Keratinocyte (primary cell): ENCODE data around the gene NDRG4. TPM values are rescaled to one million over a fixed set of nuclear protein-coding genes. Genes with fewer than 3 reads are reported as not detected.

Experiments used
- DNase-seq: peaks from one replicate; pipeline ENCODE4 v3.0.0-alpha.2; 2011; ENCODE audit warnings: low read depth, missing footprints, low spot score
- FAIRE-seq: peaks from 2 replicates; lab custom pipeline; 2011; peaks lifted over from hg19 to GRCh38; lab: Jason Lieb, UNC
- H2AFZ ChIP-seq: 2 replicates; pipeline ENCODE4 v1.6.0; 2012; ENCODE audit warnings: low read length, control low read depth, inconsistent platforms; ENCODE audit not compliant: control insufficient read depth
- H3K27ac ChIP-seq: 2 replicates; pipeline ENCODE4 v1.5.1; 2011; ENCODE audit warnings: low read length; ENCODE audit not compliant: control insufficient read depth, insufficient read depth
- H3K27me3 ChIP-seq: 3 replicates; pipeline ENCODE4 v1.6.0; 2011; ENCODE audit warnings: low read length; ENCODE audit not compliant: control insufficient read depth, insufficient read depth; ENCODE audit errors: extremely low read depth
- H3K36me3 ChIP-seq, 2 experiments: 2 replicates in 1 of 2; 3 replicates in 1 of 2; pipeline ENCODE4 v1.5.1; 2011; ENCODE audit warnings: low read length in 2 of 2, mild to moderate bottlenecking in 1 of 2; ENCODE audit not compliant: control insufficient read depth in 2 of 2, insufficient read depth in 2 of 2; ENCODE audit errors: extremely low read depth in 1 of 2
- H3K4me1 ChIP-seq: 3 replicates; pipeline ENCODE4 v1.5.1; 2011; ENCODE audit warnings: low read length; ENCODE audit not compliant: control insufficient read depth, insufficient read depth; ENCODE audit errors: extremely low read depth
- H3K4me2 ChIP-seq: 3 replicates; pipeline ENCODE4 v1.6.0; 2011; ENCODE audit warnings: low read depth, low read length; ENCODE audit not compliant: control insufficient read depth, insufficient read depth; ENCODE audit errors: extremely low read depth
- H3K4me3 ChIP-seq, 3 experiments: fragments of 200-600 bp in 1 of 3; sonication (generic) in 1 of 3; 2 replicates in 2 of 3; 3 replicates in 1 of 3; pipeline ENCODE4 v1.5.1; 2011 to 2016; ENCODE audit warnings: low read length in 3 of 3, mild to moderate bottlenecking in 3 of 3, control low read depth in 2 of 3, inconsistent platforms in 1 of 3, low read depth in 1 of 3, mixed read lengths in 1 of 3, mixed run types in 1 of 3, moderate library complexity in 1 of 3; ENCODE audit not compliant: control insufficient read depth in 2 of 3, insufficient read depth in 2 of 3; ENCODE audit errors: extremely low read depth in 1 of 3
- H3K79me2 ChIP-seq: 2 replicates; pipeline ENCODE4 v1.6.0; 2012; ENCODE audit warnings: low read length; ENCODE audit not compliant: control insufficient read depth, insufficient read depth
- H3K9ac ChIP-seq: 3 replicates; pipeline ENCODE4 v1.6.0; 2011; ENCODE audit warnings: low read length; ENCODE audit not compliant: control insufficient read depth, insufficient read depth; ENCODE audit errors: extremely low read depth
- H3K9me1 ChIP-seq: 3 replicates; pipeline ENCODE4 v1.6.0; 2011; ENCODE audit warnings: low read length; ENCODE audit not compliant: control insufficient read depth, insufficient read depth; ENCODE audit errors: extremely low read depth
- H3K9me3 ChIP-seq: 2 replicates; pipeline ENCODE4 v1.5.1; 2012; ENCODE audit warnings: low read depth, low read length; ENCODE audit not compliant: control insufficient read depth
- H4K20me1 ChIP-seq: 3 replicates; pipeline ENCODE4 v1.6.0; 2011; ENCODE audit warnings: low read length; ENCODE audit not compliant: control insufficient read depth, insufficient read depth; ENCODE audit errors: extremely low read depth
- EZH2 ChIP-seq: IDR thresholded peaks from one replicate; pipeline ENCODE4 v1.6.1; 2012; ENCODE audit warnings: inconsistent platforms, mild to moderate bottlenecking, low read length, moderate library complexity
- dilution Hi-C: fragments of 300-500 bp; cut with MboI; formaldehyde crosslinking; loops from one replicate; pipeline ENCODE4 v1.7.0; 2020; ENCODE audit warnings: low sequenced_read_pairs; ENCODE audit not compliant: extremely low pct_ligation_motif_present
- polyA plus RNA-seq, 5 experiments: library from polyadenylated mRNA; depleted of rRNA in 3 of 5; stranded (reverse) in 3 of 5; stranded (forward) in 1 of 5; unstranded in 1 of 5; fragments of >200 nt; gene quantifications; 1 replicate in 1 of 5; 2 replicates in 3 of 5; 3 replicates in 1 of 5; pipeline versions ENCODE4 v1.2.1 to v1.2.3, GENCODE V29; 2011 to 2012; ENCODE audit warnings: missing spikeins in 2 of 5, low read depth in 1 of 5, low replicate concordance in 1 of 5
- TF ChIP-seq, protein P1 (sequence below), 3 experiments: IDR thresholded peaks in 1 of 3; conservative IDR thresholded peaks in 1 of 3; optimal IDR thresholded peaks in 1 of 3; 2 replicates in 2 of 3; 3 replicates in 1 of 3; pipeline versions ENCODE3 to v1.5.1; 2011; ENCODE audit warnings: low read length in 3 of 3, mild to moderate bottlenecking in 3 of 3, moderate library complexity in 2 of 3, control low read depth in 1 of 3, inconsistent platforms in 1 of 3; ENCODE audit not compliant: insufficient read depth in 2 of 3; ENCODE audit errors: extremely low read depth in 1 of 3

Gene NDRG4
- polyA plus RNA-seq, 1 donor (not counting 4 experiments of a cell fraction or from before 2014, with no cell fraction given) = 1.1 TPM

DNA sequence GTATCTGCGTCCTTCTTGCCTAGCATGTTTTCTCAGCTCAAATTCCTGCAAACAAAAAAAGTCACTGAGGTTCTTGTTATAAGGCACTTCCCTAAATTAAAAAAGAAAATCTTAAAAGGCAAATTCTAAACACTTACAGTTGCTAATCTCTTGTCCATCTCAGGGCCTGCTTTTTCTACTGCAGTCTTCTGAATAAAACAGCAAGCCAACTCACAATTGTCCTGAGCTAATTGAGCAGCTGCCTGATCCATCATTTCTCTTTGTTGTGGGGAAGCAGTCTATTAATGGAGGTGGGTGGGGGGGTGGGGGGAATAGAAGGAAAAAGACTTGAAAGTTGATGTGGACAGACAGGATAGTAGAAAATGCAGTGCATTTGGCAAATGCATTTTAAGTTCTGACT is 42.3 kb downstream of the NDRG4 start:
- no peaks in the 10 kb centered on the region for H3K9me1 ChIP-seq
- TF ChIP-seq EZH2 = no peak
- TF ChIP-seq, protein P1, sequence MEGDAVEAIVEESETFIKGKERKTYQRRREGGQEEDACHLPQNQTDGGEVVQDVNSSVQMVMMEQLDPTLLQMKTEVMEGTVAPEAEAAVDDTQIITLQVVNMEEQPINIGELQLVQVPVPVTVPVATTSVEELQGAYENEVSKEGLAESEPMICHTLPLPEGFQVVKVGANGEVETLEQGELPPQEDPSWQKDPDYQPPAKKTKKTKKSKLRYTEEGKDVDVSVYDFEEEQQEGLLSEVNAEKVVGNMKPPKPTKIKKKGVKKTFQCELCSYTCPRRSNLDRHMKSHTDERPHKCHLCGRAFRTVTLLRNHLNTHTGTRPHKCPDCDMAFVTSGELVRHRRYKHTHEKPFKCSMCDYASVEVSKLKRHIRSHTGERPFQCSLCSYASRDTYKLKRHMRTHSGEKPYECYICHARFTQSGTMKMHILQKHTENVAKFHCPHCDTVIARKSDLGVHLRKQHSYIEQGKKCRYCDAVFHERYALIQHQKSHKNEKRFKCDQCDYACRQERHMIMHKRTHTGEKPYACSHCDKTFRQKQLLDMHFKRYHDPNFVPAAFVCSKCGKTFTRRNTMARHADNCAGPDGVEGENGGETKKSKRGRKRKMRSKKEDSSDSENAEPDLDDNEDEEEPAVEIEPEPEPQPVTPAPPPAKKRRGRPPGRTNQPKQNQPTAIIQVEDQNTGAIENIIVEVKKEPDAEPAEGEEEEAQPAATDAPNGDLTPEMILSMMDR (optimal IDR thresholded peaks at IDR 0.05 in 1 of 3, IDR thresholded peaks at IDR 0.05 in 1 of 3, conservative IDR thresholded peaks at IDR 0.05 in 1 of 3; ENCODE audit: extremely low read depth in 1 of 3, insufficient read depth in 2 of 3, low read length in 3 of 3) = no peak

DNA sequence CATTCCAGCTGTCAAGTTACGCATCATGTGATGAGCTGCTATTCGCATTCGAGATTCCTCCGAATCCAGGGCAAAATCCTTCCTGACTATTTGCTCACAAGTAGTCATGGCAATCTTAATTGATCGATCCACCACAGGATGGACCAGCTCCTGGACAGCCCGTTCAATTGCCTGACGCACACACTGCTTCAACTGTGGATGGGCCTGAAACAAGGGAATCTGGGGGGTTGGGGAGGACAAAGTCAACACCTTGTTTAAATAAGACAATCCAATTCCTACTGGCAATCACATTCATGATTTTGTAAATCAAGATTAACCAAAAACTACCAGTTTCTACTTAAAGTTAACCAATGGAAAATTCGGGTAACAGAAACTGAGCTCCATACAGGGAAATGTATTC is 43.7 kb downstream of the NDRG4 start:
- dilution Hi-C loops = no loop called here
- peaks cover 35 to 37% of the 10 kb centered on the region in 2 experiments for H3K36me3 ChIP-seq

More for the DNA sequence above, 42.3 kb downstream of the NDRG4 start:
- Histone ChIP-seq H2AFZ (no peak overlapping the region), H3K4me1 (no peaks in the 10 kb centered on the region), H3K9me3 (no peaks in the 10 kb centered on the region), H4K20me1 (no peaks in the 10 kb centered on the region), H3K4me2 (no peak overlapping the region), H3K4me3 (no peak overlapping the region), H3K27me3 (no peaks in the 10 kb centered on the region), H3K9ac (no peak overlapping the region), H3K36me3 (peaks cover 42 to 45% of the 10 kb centered on the region in 2 experiments), H3K79me2 (no peaks in the 10 kb centered on the region), H3K27ac (no peak overlapping the region)
- FAIRE-seq (no peak), DNase-seq (no peak)
- dilution Hi-C loops = no loop called here

More for the DNA sequence above, 43.7 kb downstream of the NDRG4 start:
- Histone ChIP-seq H3K9me3 (no peaks in the 10 kb centered on the region), H4K20me1 (no peaks in the 10 kb centered on the region), H2AFZ (no peak overlapping the region), H3K4me1 (no peaks in the 10 kb centered on the region), H3K9me1 (no peaks in the 10 kb centered on the region), H3K9ac (no peak overlapping the region), H3K4me2 (no peak overlapping the region), H3K79me2 (no peaks in the 10 kb centered on the region), H3K27ac (no peak overlapping the region), H3K27me3 (no peaks in the 10 kb centered on the region), H3K4me3 (no peak overlapping the region)
- no peak for TF ChIP-seq EZH2
- TF ChIP-seq, protein P1 (optimal IDR thresholded peaks at IDR 0.05 in 1 of 3, IDR thresholded peaks at IDR 0.05 in 1 of 3, conservative IDR thresholded peaks at IDR 0.05 in 1 of 3; ENCODE audit: extremely low read depth in 1 of 3, insufficient read depth in 2 of 3, low read length in 3 of 3) = no peak
- DNase-seq (no peak), FAIRE-seq (no peak)
